SK-N-SH (cell line): ENCODE results near the gene ANKDD1A. TPM values are rescaled to one million over a fixed set of nuclear protein-coding genes. Genes with fewer than 3 reads are reported as not detected.

Experiments
- CTCF ChIA-PET: fragments of 300-600, 350-600 bp; formaldehyde crosslinking; extraction: SDS; loops from one replicate; lab custom pipeline; 2021; lab: Yijun Ruan, JAX
- POLR2A ChIA-PET: fragments of 350-600 bp; sonication (Branson Sonifier 250); formaldehyde crosslinking; extraction: SDS; loops from one replicate; lab custom pipeline; 2020; ENCODE audit warnings: antibody characterized with exemption, inconsistent platforms; lab: Yijun Ruan, JAX
- DNase-seq: peaks from one replicate; pipeline ENCODE4 v3.0.0; 2012
- H2AFZ ChIP-seq: fragments of 200-600 bp; sonication (generic); 2 replicates; pipeline ENCODE4 v1.8.1; 2016; ENCODE audit warnings: antibody characterized with exemption, mild to moderate bottlenecking, low read depth
- H3F3A ChIP-seq: fragments of 200-600 bp; sonication (generic); replicated peaks from 2 replicates; pipeline ENCODE3; 2016; ENCODE audit warnings: antibody characterized with exemption, mild to moderate bottlenecking; ENCODE audit not compliant: insufficient read depth
- H3K27ac ChIP-seq, 2 experiments: fragments of 200-500 bp in 1 of 2; fragments of 200-600 bp in 1 of 2; sonication (Bioruptor generic) in 1 of 2; sonication (generic), shearing (Covaris generic) in 1 of 2; 2 replicates each; pipeline versions ENCODE4 v1.5.1 to v1.6.1; 2014 to 2016; ENCODE audit warnings: low read depth in 2 of 2, inconsistent platforms in 1 of 2, low read length in 1 of 2, mild to moderate bottlenecking in 1 of 2, mixed read lengths in 1 of 2
- H3K27me3 ChIP-seq: fragments of 200-600 bp; sonication (generic), shearing (Covaris generic); 2 replicates; pipeline ENCODE4 v1.6.1; 2016; ENCODE audit warnings: mixed run types; ENCODE audit not compliant: insufficient read depth
- H3K36me3 ChIP-seq, 2 experiments: fragments of 200-500 bp in 1 of 2; fragments of 200-600 bp in 1 of 2; sonication (Bioruptor generic) in 1 of 2; sonication (generic) in 1 of 2; replicated peaks in 1 of 2; 2 replicates each; pipeline versions ENCODE3 to v1.5.1; 2014 to 2016; ENCODE audit warnings: low read length in 1 of 2, mild to moderate bottlenecking in 1 of 2; ENCODE audit not compliant: insufficient read depth in 2 of 2, control insufficient read depth in 1 of 2
- H3K4me1 ChIP-seq, 2 experiments: fragments of 200-500 bp in 1 of 2; fragments of 200-600 bp in 1 of 2; sonication (Bioruptor generic) in 1 of 2; sonication (generic), shearing (Covaris generic) in 1 of 2; 2 replicates each; pipeline versions ENCODE4 v1.5.1 to v1.6.1; 2014 to 2016; ENCODE audit warnings: low read depth in 1 of 2, low read length in 1 of 2, mixed run types in 1 of 2; ENCODE audit not compliant: insufficient read depth in 2 of 2, control insufficient read depth in 1 of 2
- H3K4me2 ChIP-seq: fragments of 200-600 bp; sonication (generic), shearing (Covaris generic); 2 replicates; pipeline ENCODE4 v1.6.1; 2017; ENCODE audit warnings: mixed run types
- H3K4me3 ChIP-seq, 2 experiments: fragments of 200-500 bp in 1 of 2; fragments of 200-600 bp in 1 of 2; sonication (Bioruptor generic) in 1 of 2; sonication (generic), shearing (Covaris generic) in 1 of 2; 2 replicates each; pipeline versions ENCODE4 v1.5.1 to v1.8.1; 2014 to 2016; ENCODE audit warnings: low read depth in 2 of 2, inconsistent platforms in 1 of 2, low read length in 1 of 2, mild to moderate bottlenecking in 1 of 2, mixed read lengths in 1 of 2, moderate library complexity in 1 of 2
- H3K79me2 ChIP-seq: fragments of 200-600 bp; sonication (generic); 2 replicates; pipeline ENCODE4 v1.8.1; 2017; ENCODE audit warnings: mild to moderate bottlenecking; ENCODE audit not compliant: insufficient read depth
- H3K9ac ChIP-seq: fragments of 200-600 bp; sonication (generic); 2 replicates; pipeline ENCODE4 v1.6.1; 2017; ENCODE audit warnings: mixed run types
- H3K9me2 ChIP-seq: fragments of 200-600 bp; sonication (generic); 2 replicates; pipeline ENCODE4 v1.6.1; 2017; ENCODE audit warnings: mixed run types
- H3K9me3 ChIP-seq: fragments of 200-600 bp; sonication (generic); 2 replicates; pipeline ENCODE4 v1.6.1; 2017; ENCODE audit warnings: mixed run types, mild to moderate bottlenecking, moderate library complexity
- H4K20me1 ChIP-seq: fragments of 200-600 bp; sonication (generic); 2 replicates; pipeline ENCODE4 v1.6.1; 2017; ENCODE audit warnings: mild to moderate bottlenecking, mixed run types; ENCODE audit not compliant: insufficient read depth
- CHD2 ChIP-seq: fragments of 150-350 bp; IDR thresholded peaks from 2 replicates; pipeline ENCODE4 v1.6.1; 2018; ENCODE audit warnings: low read length; ENCODE audit not compliant: partially characterized antibody
- ELF1 ChIP-seq: IDR thresholded peaks from 2 replicates; pipeline ENCODE4 v1.4.0; 2012
- EP300 ChIP-seq, 2 experiments: IDR thresholded peaks; 2 replicates each; pipeline versions ENCODE4 v1.4.0 to v1.6.1; 2012; ENCODE audit warnings: borderline replicate concordance in 1 of 2, low read depth in 1 of 2, low read length in 1 of 2
- EZH2phosphoT487 ChIP-seq: fragments of 200-600 bp; sonication (generic); IDR thresholded peaks from 2 replicates; pipeline ENCODE4 v1.6.1; 2017; ENCODE audit warnings: low read depth, mixed run types, mild to moderate bottlenecking, antibody characterized with exemption, moderate library complexity, borderline replicate concordance
- FOSL2 ChIP-seq: IDR thresholded peaks from 2 replicates; pipeline ENCODE4 v1.4.0; 2012; ENCODE audit warnings: low read depth, mild to moderate bottlenecking, moderate library complexity, borderline replicate concordance
- FOXJ3 ChIP-seq: sonication (generic); formaldehyde crosslinking; IDR thresholded peaks from 2 replicates; pipeline ENCODE4 v1.5.1; 2020; ENCODE audit warnings: mild to moderate bottlenecking, missing genetic modification reagents
- FOXM1 ChIP-seq: IDR thresholded peaks from 2 replicates; pipeline ENCODE4 v1.4.0; 2012; ENCODE audit warnings: low read depth, mild to moderate bottlenecking
- GATA2 ChIP-seq: sonication (generic); formaldehyde crosslinking; IDR thresholded peaks from 2 replicates; pipeline ENCODE4 v1.5.0; 2020; ENCODE audit warnings: mild to moderate bottlenecking, missing genetic modification reagents
- IRF3 ChIP-seq: fragments of 150-350 bp; IDR thresholded peaks from 2 replicates; pipeline ENCODE4 v1.6.1; 2016; ENCODE audit warnings: mild to moderate bottlenecking, low read depth, low read length
- MAX ChIP-seq: IDR thresholded peaks from 2 replicates; pipeline ENCODE4 v1.4.0; 2012; ENCODE audit warnings: low read depth
- MEF2A ChIP-seq: IDR thresholded peaks from 2 replicates; pipeline ENCODE4 v1.4.0; 2012; ENCODE audit warnings: low read depth, borderline replicate concordance
- MXI1 ChIP-seq: IDR thresholded peaks from 2 replicates; pipeline ENCODE4 v1.6.1; 2012; ENCODE audit warnings: mild to moderate bottlenecking, low read depth, low read length, improper control_type of control experiment
- NRF1 ChIP-seq: IDR thresholded peaks from 2 replicates; pipeline ENCODE4 v1.6.1; 2012; ENCODE audit warnings: low read depth, mild to moderate bottlenecking, low read length
- PBX3 ChIP-seq: IDR thresholded peaks from 2 replicates; pipeline ENCODE4; 2012
- POLR2AphosphoS5 ChIP-seq: IDR thresholded peaks from 2 replicates; pipeline ENCODE4 v1.6.1; 2012; ENCODE audit warnings: low read depth, low read length
- RCOR1 ChIP-seq: fragments of 150-350 bp; IDR thresholded peaks from 2 replicates; pipeline ENCODE4 v1.6.1; 2017; ENCODE audit warnings: antibody characterized with exemption, low read length
- TCF12 ChIP-seq: IDR thresholded peaks from 2 replicates; pipeline ENCODE4 v1.4.0; 2012
- TEAD4 ChIP-seq: IDR thresholded peaks from 2 replicates; pipeline ENCODE4 v1.4.0; 2012; ENCODE audit warnings: mild to moderate bottlenecking, borderline replicate concordance; ENCODE audit not compliant: insufficient read depth
- USF1 ChIP-seq: IDR thresholded peaks from 2 replicates; pipeline ENCODE4 v1.4.0; 2012; ENCODE audit warnings: low read depth, borderline replicate concordance
- USF2 ChIP-seq: fragments of 150-350 bp; IDR thresholded peaks from 2 replicates; pipeline ENCODE4 v1.6.1; 2017; ENCODE audit warnings: antibody characterized with exemption, low read length, low read depth, borderline replicate concordance
- ZBTB33 ChIP-seq: IDR thresholded peaks from 2 replicates; pipeline ENCODE4 v1.4.0; 2012; ENCODE audit warnings: low read depth, borderline replicate concordance
- WGBS: methylation state at CpG from one replicate; pipeline ENCODE4 v1.1.6; 2017; ENCODE audit warnings: low lambda C conversion rate; 5-methylcytosine and 5-hydroxymethylcytosine counted together
- polyA plus RNA-seq, 3 experiments: library from polyadenylated mRNA; depleted of rRNA; stranded (reverse); fragments of >200 nt; gene quantifications; 2 replicates each; pipeline ENCODE4 v1.2.3, GENCODE V29; 2012

ANKDD1A gene
- polyA plus RNA-seq, 1 of the 3 experiments (the other 2 are of a cell fraction) = 8.6 TPM

- CTCF ChIA-PET = no interaction called here
- DNase-seq = no peak
- H3K79me2 ChIP-seq = no peaks in the 10 kb centered on the region
- POLR2A ChIA-PET = no interaction called here
- WGBS = 90% methylated on average over 8 of the region's 9 CpGs
- no peak overlapping the region for H2AFZ ChIP-seq
- H4K20me1 ChIP-seq = no peaks in the 10 kb centered on the region
- H3K27me3 ChIP-seq = no peaks in the 10 kb centered on the region
- no peak overlapping the region for H3K4me2 ChIP-seq
- H3F3A ChIP-seq = peaks cover 14% of the 10 kb centered on the region
- no peaks in the 10 kb centered on the region for H3K36me3 ChIP-seq
- H3K4me1 ChIP-seq = no peaks in the 10 kb centered on the region
- no peak overlapping the region for H3K4me3 ChIP-seq
- H3K27ac ChIP-seq = no peak overlapping the region
- H3K9me2 ChIP-seq = no peaks in the 10 kb centered on the region
- no peak overlapping the region for H3K9ac ChIP-seq
- no peak for TF ChIP-seq CHD2
- no peak for TF ChIP-seq USF2
- no peak for TF ChIP-seq IRF3
- TF ChIP-seq POLR2AphosphoS5 = 0 out of 2 replicates have a peak, but pooled peaks have one; percentile 7
- no peak for TF ChIP-seq TEAD4
- TF ChIP-seq RCOR1 = no peak
- TF ChIP-seq MXI1 = no peak
- no peak for TF ChIP-seq TCF12
- TF ChIP-seq, all 33 proteins: peak for 1
- H3K9me3 ChIP-seq = no peaks in the 10 kb centered on the region
Measured at GRCh38 chr15:64948916-64949315, 37.2 kb downstream of the ANKDD1A start.

GRCh38 chr15:64949383-64950186 is 37.9 kb downstream of the ANKDD1A start:
- no peak overlapping the region for H3K9ac ChIP-seq
- no peak overlapping the region for H3K4me3 ChIP-seq
- H3K4me1 ChIP-seq = no peaks in the 10 kb centered on the region
- no peaks in the 10 kb centered on the region for H4K20me1 ChIP-seq
- H3K9me2 ChIP-seq = no peaks in the 10 kb centered on the region
- H3K9me3 ChIP-seq = no peaks in the 10 kb centered on the region
- H3K4me2 ChIP-seq = no peak overlapping the region
- ChIA-PET CTCF (interaction anchor here (0.8 kb wide), 1 partner anchor 37 kb away, joined by 3 read pairs; no protein-coding TSS in a partner anchor), POLR2A (no interaction called here)
- H3K27me3 ChIP-seq = no peaks in the 10 kb centered on the region
- H3K79me2 ChIP-seq = no peaks in the 10 kb centered on the region
- H3F3A ChIP-seq = peaks cover 14% of the 10 kb centered on the region
- no peaks in the 10 kb centered on the region for H3K36me3 ChIP-seq
- H3K27ac ChIP-seq = no peak overlapping the region
- 95% methylated on average over 7 of the region's 11 CpGs for WGBS
- no peak for TF ChIP-seq ELF1
- TF ChIP-seq EZH2phosphoT487 = no peak
- no peak for TF ChIP-seq FOXM1
- no peak for TF ChIP-seq NRF1
- TF ChIP-seq FOXJ3 (CRISPR knock-in tag) = no peak
- TF ChIP-seq MAX = no peak
- no peak for TF ChIP-seq PBX3
- TF ChIP-seq FOSL2 = no peak
- TF ChIP-seq EP300 (IDR thresholded peaks at IDR 0.05; ENCODE audit: borderline replicate concordance in 1 of 2, low read depth in 1 of 2, low read length in 1 of 2) = no peak
- TF ChIP-seq MEF2A = no peak
- no peak for TF ChIP-seq GATA2 (CRISPR knock-in tag)
- TF ChIP-seq ZBTB33 = no peak
- TF ChIP-seq USF1 = no peak
- no peak overlapping the region for H2AFZ ChIP-seq
- no peak for DNase-seq
